ENCODE data around the gene GAB1. TPM values are rescaled to one million over a fixed set of nuclear protein-coding genes. Genes with fewer than 3 reads are reported as not detected.

The GAB1 gene
- total and polyA plus RNA-seq, 2 of the 8 experiments (the other 6 are each of a cell fraction or from before 2014, with no cell fraction given) = 6.8 to 21.3 TPM

DNA sequence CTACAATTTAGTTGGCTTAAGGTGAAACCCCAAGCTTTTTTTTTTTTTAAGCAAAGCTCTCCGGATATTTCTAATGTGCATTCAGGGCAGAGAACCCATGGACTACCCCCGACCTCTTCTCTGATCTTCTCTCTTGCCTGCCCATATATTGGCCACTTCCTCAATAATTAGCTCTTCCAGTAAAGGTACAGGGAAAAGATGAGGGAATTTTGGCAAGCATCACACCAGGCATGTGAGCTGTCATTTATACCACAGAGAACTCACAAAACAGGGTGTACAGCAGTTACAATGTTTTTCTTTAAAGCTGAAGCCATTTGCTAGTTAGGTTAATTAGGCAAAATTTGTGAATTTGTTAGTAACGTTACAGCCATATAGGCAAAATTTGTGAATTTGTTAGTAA lies 73.3 kb downstream of the GAB1 start:
- no peak for DNase-seq (ENCODE audit: low read depth in 1 of 2, low spot score in 2 of 2)
- H3K79me2 ChIP-seq (ENCODE audit: control insufficient read depth in 1 of 2, insufficient read depth in 2 of 2, low read length in 2 of 2) = peaks cover 0 to 3% of the 10 kb centered on the region in 2 experiments; a peak in 1 of 4 replicates
- no peak overlapping the region for H4K91ac ChIP-seq (replicated peaks; ENCODE audit: insufficient read length, low read length)
- no peak overlapping the region for H3K14ac ChIP-seq (ENCODE audit: insufficient read length)
- H3K18ac ChIP-seq (ENCODE audit: extremely low read depth, low read length) = no peak overlapping the region
- no peak overlapping the region for H2AK5ac ChIP-seq (ENCODE audit: low read depth, low read length)
- CTCF ChIA-PET (ENCODE audit: partially characterized antibody) = interaction anchor here (0.6 to 2.7 kb wide), 7 partner anchors 10 to 507 kb away, joined by 3 to 10 read pairs (median 6); no protein-coding TSS in a partner anchor
- H4K8ac ChIP-seq (ENCODE audit: extremely low read depth, insufficient read depth, low read length) = no peak overlapping the region
- H3K23me2 ChIP-seq (ENCODE audit: low read depth, low read length) = no peaks in the 10 kb centered on the region
- no peak overlapping the region for H4K5ac ChIP-seq (ENCODE audit: insufficient read length, low read depth, low read length)
- no peaks in the 10 kb centered on the region for H3K27me3 ChIP-seq (replicated peaks in 1 of 4; ENCODE audit: control insufficient read depth in 3 of 4, extremely low read depth in 1 of 4, insufficient read depth in 3 of 4, low read length in 3 of 4)
- no peak for FAIRE-seq
- no peaks in the 10 kb centered on the region for H3K79me1 ChIP-seq (ENCODE audit: low read depth, low read length)
- no peak overlapping the region for H3K4me2 ChIP-seq (ENCODE audit: insufficient read depth in 1 of 2, low read depth in 2 of 2, low read length in 2 of 2)
- H3K4me1 ChIP-seq (replicated peaks in 1 of 4; ENCODE audit: control insufficient read depth in 3 of 4, insufficient read depth in 4 of 4, low read length in 3 of 4) = 0 out of 7 replicates have a peak, but pooled peaks cover 0 to 2% (median 0%) of the 10 kb centered on the region in 4 experiments
- H2BK20ac ChIP-seq (ENCODE audit: low read length) = no peak overlapping the region
- H2BK15ac ChIP-seq (ENCODE audit: low read length) = no peak overlapping the region
- H3K4me3 ChIP-seq (ENCODE audit: extremely low read depth in 1 of 4, insufficient read depth in 2 of 4, low read depth in 3 of 4, low read length in 4 of 4) = no peak overlapping the region
- POLR2A ChIA-PET (ENCODE audit: partially characterized antibody) = no interaction called here
- H3K56ac ChIP-seq (replicated peaks; ENCODE audit: insufficient read length, low read depth, low read length) = no peak overlapping the region
- WGBS, 2 experiments (ENCODE audit: extremely low coverage in 1 of 2, insufficient coverage in 1 of 2, insufficient read length in 1 of 2, insufficient replicate concordance in 2 of 2, low coverage in 1 of 2, low lambda C conversion rate in 2 of 2, missing lambda C conversion rate in 1 of 2) = 75% methylated on average over 3 of the region's 3 CpGs; no CpG with 5 or more reads in 1 of the 2 experiments
- no peak overlapping the region for H2BK12ac ChIP-seq (ENCODE audit: low read depth, low read length)
- H3K27ac ChIP-seq (ENCODE audit: low read depth, low read length) = no peak overlapping the region
- no peak overlapping the region for H2BK120ac ChIP-seq (replicated peaks; ENCODE audit: low read depth, low read length)
- H3K9me3 ChIP-seq (ENCODE audit: insufficient read depth in 2 of 2, low read depth in 1 of 2, low read length in 1 of 2) = no peaks in the 10 kb centered on the region; a peak in 1 of 4 replicates
- H3K23ac ChIP-seq (ENCODE audit: insufficient read length) = no peak overlapping the region
- no peak overlapping the region for H3K9ac ChIP-seq (replicated peaks in 1 of 4; ENCODE audit: extremely low read depth in 1 of 4, low read depth in 3 of 4, low read length in 3 of 4)
- H2AFZ ChIP-seq (ENCODE audit: low read length) = no peak overlapping the region
- no peak overlapping the region for H3K4ac ChIP-seq (replicated peaks; ENCODE audit: insufficient read length, low read depth, low read length)
- no peak overlapping the region for H2BK5ac ChIP-seq (ENCODE audit: low read depth, low read length)
- no peaks in the 10 kb centered on the region for H3K36me3 ChIP-seq (ENCODE audit: control insufficient read depth in 2 of 4, insufficient read depth in 4 of 4, low read length in 3 of 4)
- no peaks in the 10 kb centered on the region for H4K20me1 ChIP-seq (replicated peaks in 1 of 2; ENCODE audit: control insufficient read depth in 1 of 2, insufficient read depth in 2 of 2, low read length in 2 of 2)
- TF ChIP-seq CHD2 (IDR thresholded peaks at IDR 0.05; ENCODE audit: low read length) = no peak
- no peak for TF ChIP-seq RFX5 (IDR thresholded peaks at IDR 0.05; ENCODE audit: borderline replicate concordance, low read depth, low read length)
- TF ChIP-seq TAF1 (IDR thresholded peaks at IDR 0.05; ENCODE audit: low read depth, low read length) = no peak
- no peak for TF ChIP-seq BCL11A (IDR thresholded peaks at IDR 0.05; ENCODE audit: low read depth in 2 of 2, low read length in 2 of 2)
- TF ChIP-seq POU5F1 (IDR thresholded peaks at IDR 0.05; ENCODE audit: low read depth, low read length) = no peak
- TF ChIP-seq RAD21 (IDR thresholded peaks at IDR 0.05 in 1 of 2, conservative IDR thresholded peaks at IDR 0.05 in 1 of 2; ENCODE audit: low read depth in 2 of 2, low read length in 2 of 2) = no peak
- no peak for TF ChIP-seq SP1 (IDR thresholded peaks at IDR 0.05; ENCODE audit: low read depth, low read length)
- TF ChIP-seq CBX5 (IDR thresholded peaks at IDR 0.05; ENCODE audit: low read depth, low read length) = no peak
- TF ChIP-seq, protein P1, sequence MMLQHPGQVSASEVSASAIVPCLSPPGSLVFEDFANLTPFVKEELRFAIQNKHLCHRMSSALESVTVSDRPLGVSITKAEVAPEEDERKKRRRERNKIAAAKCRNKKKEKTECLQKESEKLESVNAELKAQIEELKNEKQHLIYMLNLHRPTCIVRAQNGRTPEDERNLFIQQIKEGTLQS (IDR thresholded peaks at IDR 0.05; ENCODE audit: insufficient read depth, low read depth, low read length) = no peak
- no peak for TF ChIP-seq CREB1 (IDR thresholded peaks at IDR 0.05)
- no peak for TF ChIP-seq TBP (IDR thresholded peaks at IDR 0.05; ENCODE audit: low read depth, low read length)
- TF ChIP-seq BACH1 (IDR thresholded peaks at IDR 0.05; ENCODE audit: low read length) = no peak
- TF ChIP-seq NANOG (IDR thresholded peaks at IDR 0.05; ENCODE audit: insufficient read depth, low read depth, low read length, poor library complexity, severe bottlenecking) = no peak
- TF ChIP-seq MAFK (IDR thresholded peaks at IDR 0.05; ENCODE audit: low read depth, low read length) = no peak
- TF ChIP-seq HDAC6 (IDR thresholded peaks at IDR 0.05; ENCODE audit: low read depth, low read length) = no peak
